ENCODE measurements around the gene GPC3.

GPC3 gene

GRCh38 chrX:133933316-133933715 lies 52.1 kb downstream of the GPC3 start:
- DNase-seq (ENCODE audit: low read depth in 1 of 2, low spot score in 1 of 2): no peak

- DNase-seq (ENCODE audit: low read depth in 1 of 2, low spot score in 1 of 2): no peak
Measured at GRCh38 chrX:133929836-133930464, 55.4 kb downstream of the GPC3 start.

GRCh38 chrX:133928365-133928764 lies 57.0 kb downstream of the GPC3 start:
- DNase-seq (ENCODE audit: low read depth in 1 of 2, low spot score in 1 of 2): no peak

GRCh38 chrX:133926809-133927208 lies 58.6 kb downstream of the GPC3 start:
- no peak for DNase-seq (ENCODE audit: low read depth in 1 of 2, low spot score in 1 of 2)

GRCh38 chrX:133926099-133926498 lies 59.3 kb downstream of the GPC3 start:
- DNase-seq (ENCODE audit: low read depth in 1 of 2, low spot score in 1 of 2): no peak

GRCh38 chrX:133924548-133924947 lies 60.8 kb downstream of the GPC3 start:
- DNase-seq (ENCODE audit: low read depth in 1 of 2, low spot score in 1 of 2): no peak

GRCh38 chrX:133923548-133923947 lies 61.8 kb downstream of the GPC3 start:
- no peak for DNase-seq (ENCODE audit: low read depth in 1 of 2, low spot score in 1 of 2)

- no peak for DNase-seq (ENCODE audit: low read depth in 1 of 2, low spot score in 1 of 2)
Measured at GRCh38 chrX:133923113-133923512, 62.3 kb downstream of the GPC3 start.

- DNase-seq (ENCODE audit: low read depth in 1 of 2, low spot score in 1 of 2): no peak
Measured at GRCh38 chrX:133922390-133922771, 63.0 kb downstream of the GPC3 start.

GRCh38 chrX:133921764-133922389 lies 63.5 kb downstream of the GPC3 start:
- no peak for DNase-seq (ENCODE audit: low read depth in 1 of 2, low spot score in 1 of 2)

- DNase-seq (ENCODE audit: low read depth in 1 of 2, low spot score in 1 of 2): no peak
Measured at GRCh38 chrX:133921086-133921485, 64.3 kb downstream of the GPC3 start.

GRCh38 chrX:133918361-133918771 lies 67.0 kb downstream of the GPC3 start:
- DNase-seq (ENCODE audit: low read depth in 1 of 2, low spot score in 1 of 2): no peak

- no peak for DNase-seq (ENCODE audit: low read depth in 1 of 2, low spot score in 1 of 2)
Measured at GRCh38 chrX:133916984-133917722, 68.2 kb downstream of the GPC3 start.

GRCh38 chrX:133913658-133914388 lies 71.6 kb downstream of the GPC3 start:
- no peak for DNase-seq (ENCODE audit: low read depth in 1 of 2, low spot score in 1 of 2)

- DNase-seq (ENCODE audit: low read depth in 1 of 2, low spot score in 1 of 2): no peak
Measured at GRCh38 chrX:133913009-133913408, 72.4 kb downstream of the GPC3 start.

- no peak for DNase-seq (ENCODE audit: low read depth in 1 of 2, low spot score in 1 of 2)
Measured at GRCh38 chrX:133911825-133912495, 73.4 kb downstream of the GPC3 start.

GRCh38 chrX:133910539-133910938 lies 74.9 kb downstream of the GPC3 start:
- DNase-seq (ENCODE audit: low read depth in 1 of 2, low spot score in 1 of 2): no peak

- DNase-seq (ENCODE audit: low read depth in 1 of 2, low spot score in 1 of 2): no peak
Measured at GRCh38 chrX:133909888-133910287, 75.5 kb downstream of the GPC3 start.

GRCh38 chrX:133908223-133908955 lies 77.0 kb downstream of the GPC3 start:
- DNase-seq (ENCODE audit: low read depth in 1 of 2, low spot score in 1 of 2): no peak

- DNase-seq (ENCODE audit: low read depth in 1 of 2, low spot score in 1 of 2): no peak
Measured at GRCh38 chrX:133907606-133908005, 77.8 kb downstream of the GPC3 start.

GRCh38 chrX:133905305-133905704 lies 80.1 kb downstream of the GPC3 start:
- no peak for DNase-seq (ENCODE audit: low read depth in 1 of 2, low spot score in 1 of 2)
